Duodenal mucosa (tissue), 2 donors: ENCODE results near the gene CRTC2.
"Not testable (repeated sequence)": the region's sequence is repeated elsewhere in the genome, so short reads cannot be mapped to it uniquely, and the experiment has no call there.

Experiments used
- H3K27ac ChIP-seq: one replicate; pipeline ENCODE4 v1.7.0; 2013; ENCODE audit warnings: low read depth, low read length
- H3K27me3 ChIP-seq, 2 donors: one replicate each; pipeline ENCODE4 v1.7.0; 2013; ENCODE audit warnings: low read length in 2 of 2, control low read depth in 1 of 2; ENCODE audit not compliant: insufficient read depth in 2 of 2, control insufficient read depth in 1 of 2
- H3K36me3 ChIP-seq, 2 donors: one replicate each; pipeline ENCODE4 v1.7.0; 2013; ENCODE audit warnings: low read length in 2 of 2, control low read depth in 1 of 2; ENCODE audit not compliant: insufficient read depth in 2 of 2, control insufficient read depth in 1 of 2
- H3K4me1 ChIP-seq, 2 donors: one replicate each; pipeline ENCODE4 v1.7.0; 2013; ENCODE audit warnings: low read length in 2 of 2, control low read depth in 1 of 2; ENCODE audit not compliant: insufficient read depth in 2 of 2, control insufficient read depth in 1 of 2
- H3K4me3 ChIP-seq, 2 donors: one replicate each; pipeline ENCODE4 v1.7.0; 2013; ENCODE audit warnings: low read length in 2 of 2, low read depth in 1 of 2
- H3K9ac ChIP-seq, 2 donors: one replicate each; pipeline ENCODE4 v1.7.0; 2013; ENCODE audit warnings: low read length in 2 of 2, low read depth in 1 of 2
- H3K9me3 ChIP-seq, 2 donors: one replicate each; pipeline ENCODE4 v1.7.0; 2013; ENCODE audit warnings: low read length in 2 of 2, control low read depth in 1 of 2; ENCODE audit not compliant: control insufficient read depth in 1 of 2

The CRTC2 gene

GRCh38 chr1:153919876-153920852 is 38.2 kb downstream of the CRTC2 start:
- peaks cover 28 to 29% of the 10 kb centered on the region in 2 donors for H3K4me1 ChIP-seq
- H3K27ac ChIP-seq, result no peak overlapping the region
- peak overlapping the region; percentile 17 to 32 for H3K9ac ChIP-seq
- no peaks in the 10 kb centered on the region for H3K27me3 ChIP-seq
- H3K36me3 ChIP-seq, result peaks cover 3 to 11% of the 10 kb centered on the region in 2 donors
- peak overlapping the region in 1 of 2 donors; percentile 16 for H3K4me3 ChIP-seq
- no peaks in the 10 kb centered on the region for H3K9me3 ChIP-seq

- Histone ChIP-seq H3K9me3 (no peaks in the 10 kb centered on the region), H3K36me3 (peaks cover 3 to 11% of the 10 kb centered on the region in 2 donors), H3K27ac (no peak overlapping the region), H3K4me3 (no peak overlapping the region), H3K9ac (no peak overlapping the region), H3K27me3 (no peaks in the 10 kb centered on the region), H3K4me1 (peaks cover 13 to 15% of the 10 kb centered on the region in 2 donors)
Observed at GRCh38 chr1:153916297-153916696, 42.1 kb downstream of the CRTC2 start.

DNA sequence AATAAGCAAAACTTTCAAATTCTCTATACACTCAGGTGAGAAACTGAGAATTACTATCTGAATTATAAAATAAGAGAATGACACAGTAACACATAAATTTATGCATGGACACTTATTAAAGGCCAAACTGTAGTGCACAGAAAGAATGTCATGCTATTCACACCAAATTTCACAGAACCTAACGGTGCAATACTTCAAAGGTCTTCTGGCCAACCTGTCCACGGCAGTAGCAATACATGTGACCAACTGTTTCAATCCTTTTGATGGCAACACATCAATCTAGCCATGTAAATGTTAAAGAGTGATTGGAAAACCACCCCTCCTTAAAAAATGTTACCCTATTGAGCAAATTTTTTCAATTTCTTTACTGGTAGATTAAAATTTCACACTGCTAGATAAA is 46.1 kb downstream of the CRTC2 start:
- Histone ChIP-seq H3K4me3 (no peak overlapping the region), H3K4me1 (no peaks in the 10 kb centered on the region), H3K27ac (no peak overlapping the region), H3K9ac (no peak overlapping the region), H3K9me3 (no peaks in the 10 kb centered on the region), H3K36me3 (peaks cover 0 to 7% of the 10 kb centered on the region in 2 donors), H3K27me3 (no peaks in the 10 kb centered on the region)

GRCh38 chr1:153910560-153910959 is 47.9 kb downstream of the CRTC2 start:
- H3K36me3 ChIP-seq, H3K4me3 ChIP-seq, H3K4me1 ChIP-seq, H3K9ac ChIP-seq, H3K27me3 ChIP-seq, H3K9me3 ChIP-seq, H3K27ac ChIP-seq: not testable (repeated sequence)

GRCh38 chr1:153908071-153908470 is 50.3 kb downstream of the CRTC2 start:
- Histone ChIP-seq H3K36me3 (peaks cover 0 to 10% of the 10 kb centered on the region in 2 donors), H3K4me1 (no peaks in the 10 kb centered on the region), H3K27me3 (no peaks in the 10 kb centered on the region), H3K9me3 (no peaks in the 10 kb centered on the region), H3K9ac (no peak overlapping the region), H3K4me3 (no peak overlapping the region), H3K27ac (no peak overlapping the region)

DNA sequence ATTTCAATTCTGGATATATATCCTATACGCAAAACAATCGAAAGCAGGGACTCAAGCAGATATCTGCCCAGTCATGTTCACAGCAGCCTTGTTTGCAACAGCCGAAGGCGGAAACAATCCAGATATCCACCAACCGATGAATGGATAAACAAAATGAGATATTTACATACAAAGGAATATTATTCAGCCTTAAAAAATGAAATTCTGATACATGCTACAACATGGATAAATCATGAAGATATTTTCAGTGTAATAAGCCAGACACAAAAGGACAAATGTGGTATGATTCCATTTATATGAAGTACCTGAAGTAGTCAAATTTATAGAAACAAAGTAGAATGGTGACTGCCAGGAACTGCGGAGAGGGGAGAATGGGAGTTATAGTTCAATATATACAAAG is 51.3 kb downstream of the CRTC2 start:
- Histone ChIP-seq H3K27ac (no peak overlapping the region), H3K4me3 (no peak overlapping the region), H3K36me3 (peaks cover 0 to 12% of the 10 kb centered on the region in 2 donors), H3K4me1 (no peaks in the 10 kb centered on the region), H3K27me3 (no peaks in the 10 kb centered on the region), H3K9me3 (no peaks in the 10 kb centered on the region), H3K9ac (no peak overlapping the region)

DNA sequence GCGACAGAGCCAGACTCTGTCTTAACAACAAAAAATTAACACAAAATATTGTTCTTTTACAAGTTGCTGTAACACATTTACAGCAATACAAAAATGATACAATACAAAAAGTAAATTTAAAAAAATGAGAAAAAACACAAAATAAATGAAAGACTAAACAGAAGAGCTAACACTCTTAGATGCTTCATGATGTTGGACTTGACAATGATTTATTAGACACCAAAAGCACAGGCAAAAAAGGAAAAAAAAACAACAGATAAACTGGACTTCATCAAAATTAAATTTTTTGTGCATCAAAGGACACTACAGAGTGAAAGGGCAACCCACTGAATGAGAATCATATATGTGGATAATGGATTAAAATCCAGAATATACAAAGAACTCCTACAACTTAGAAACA is 52.0 kb downstream of the CRTC2 start:
- Histone ChIP-seq H3K9ac (no peak overlapping the region), H3K4me3 (no peak overlapping the region), H3K4me1 (no peaks in the 10 kb centered on the region), H3K27ac (no peak overlapping the region), H3K9me3 (no peaks in the 10 kb centered on the region), H3K27me3 (no peaks in the 10 kb centered on the region), H3K36me3 (peaks cover 0 to 13% of the 10 kb centered on the region in 2 donors)

DNA sequence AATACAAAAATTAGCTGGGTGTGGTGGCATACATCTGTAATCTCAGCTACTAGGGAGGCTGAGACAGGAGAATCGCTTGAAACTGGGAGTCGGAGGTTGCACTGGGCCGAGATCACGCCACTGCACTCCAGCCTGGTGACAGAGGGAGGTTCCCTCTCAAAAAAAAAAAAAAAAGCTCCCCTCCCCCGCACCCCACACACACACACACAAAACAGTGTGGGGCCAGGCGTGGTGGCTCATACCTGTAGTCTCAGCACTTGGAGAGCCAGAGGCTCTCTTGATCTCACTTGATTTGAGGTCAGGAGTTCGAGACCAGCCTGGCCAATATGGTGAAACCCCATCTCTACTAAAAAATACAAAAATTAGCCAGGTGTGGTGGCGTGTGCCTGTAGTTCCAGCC is 52.5 kb downstream of the CRTC2 start:
- peaks cover 0 to 13% of the 10 kb centered on the region in 2 donors for H3K36me3 ChIP-seq
- not testable (repeated sequence) for H3K27me3 ChIP-seq, H3K9me3 ChIP-seq, H3K9ac ChIP-seq, H3K4me3 ChIP-seq, H3K4me1 ChIP-seq, H3K27ac ChIP-seq

DNA sequence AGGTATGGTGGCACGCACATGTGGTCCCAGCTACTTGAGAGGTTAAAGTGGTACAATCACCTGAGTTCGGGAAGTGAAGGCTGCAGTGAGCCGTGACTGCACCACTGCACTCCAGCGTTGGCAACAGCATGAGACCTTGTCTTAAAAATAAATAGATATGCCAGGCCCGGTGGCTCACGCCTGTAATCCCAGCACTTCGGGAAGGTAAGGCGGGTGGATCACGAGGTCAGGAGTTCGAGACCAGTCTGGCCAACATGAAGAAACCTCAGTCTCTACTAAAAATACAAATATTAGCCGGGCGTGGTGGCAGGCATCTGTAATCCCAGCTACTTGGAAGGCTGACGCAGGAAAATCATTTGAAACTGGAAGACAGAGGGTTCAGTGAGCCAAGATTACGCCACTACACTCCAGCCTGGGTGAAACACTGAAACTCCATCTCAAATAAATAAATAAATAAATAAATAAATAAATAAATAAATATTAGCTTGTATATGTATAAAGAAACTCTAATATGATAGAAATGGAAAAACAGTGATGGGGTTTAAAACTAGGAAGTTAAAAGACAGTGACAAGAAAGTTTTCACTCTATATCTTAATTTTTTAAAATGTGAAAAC is 54.5 kb downstream of the CRTC2 start:
- H3K27me3 ChIP-seq, result no peaks in the 10 kb centered on the region
- H3K9me3 ChIP-seq, result no peaks in the 10 kb centered on the region
- no peak overlapping the region for H3K27ac ChIP-seq
- peaks cover 0 to 16% of the 10 kb centered on the region in 2 donors for H3K36me3 ChIP-seq
- H3K4me3 ChIP-seq, result no peak overlapping the region
- H3K9ac ChIP-seq, result no peak overlapping the region
- no peaks in the 10 kb centered on the region for H3K4me1 ChIP-seq

GRCh38 chr1:153899509-153899908 is 58.9 kb downstream of the CRTC2 start:
- Histone ChIP-seq H3K4me1 (no peaks in the 10 kb centered on the region), H3K36me3 (peaks cover 0 to 19% of the 10 kb centered on the region in 2 donors)

More at GRCh38 chr1:153899509-153899908, 58.9 kb downstream of the CRTC2 start:
- H3K4me3 ChIP-seq, result no peak overlapping the region
- H3K27me3 ChIP-seq, result no peaks in the 10 kb centered on the region
- H3K27ac ChIP-seq, result no peak overlapping the region
- no peaks in the 10 kb centered on the region for H3K9me3 ChIP-seq
- H3K9ac ChIP-seq, result no peak overlapping the region
